GM21723 (cell line): ENCODE results near the gene CNTLN.

ENCODE experiments used
- ATAC-seq: cut with Tn5 transposase; IDR thresholded peaks from one replicate; pipeline ENCODE4 v1.9.1; 2021; ENCODE audit warnings: mild to moderate bottlenecking, moderate library complexity; ENCODE audit not compliant: unreplicated experiment

CNTLN gene, protein sequence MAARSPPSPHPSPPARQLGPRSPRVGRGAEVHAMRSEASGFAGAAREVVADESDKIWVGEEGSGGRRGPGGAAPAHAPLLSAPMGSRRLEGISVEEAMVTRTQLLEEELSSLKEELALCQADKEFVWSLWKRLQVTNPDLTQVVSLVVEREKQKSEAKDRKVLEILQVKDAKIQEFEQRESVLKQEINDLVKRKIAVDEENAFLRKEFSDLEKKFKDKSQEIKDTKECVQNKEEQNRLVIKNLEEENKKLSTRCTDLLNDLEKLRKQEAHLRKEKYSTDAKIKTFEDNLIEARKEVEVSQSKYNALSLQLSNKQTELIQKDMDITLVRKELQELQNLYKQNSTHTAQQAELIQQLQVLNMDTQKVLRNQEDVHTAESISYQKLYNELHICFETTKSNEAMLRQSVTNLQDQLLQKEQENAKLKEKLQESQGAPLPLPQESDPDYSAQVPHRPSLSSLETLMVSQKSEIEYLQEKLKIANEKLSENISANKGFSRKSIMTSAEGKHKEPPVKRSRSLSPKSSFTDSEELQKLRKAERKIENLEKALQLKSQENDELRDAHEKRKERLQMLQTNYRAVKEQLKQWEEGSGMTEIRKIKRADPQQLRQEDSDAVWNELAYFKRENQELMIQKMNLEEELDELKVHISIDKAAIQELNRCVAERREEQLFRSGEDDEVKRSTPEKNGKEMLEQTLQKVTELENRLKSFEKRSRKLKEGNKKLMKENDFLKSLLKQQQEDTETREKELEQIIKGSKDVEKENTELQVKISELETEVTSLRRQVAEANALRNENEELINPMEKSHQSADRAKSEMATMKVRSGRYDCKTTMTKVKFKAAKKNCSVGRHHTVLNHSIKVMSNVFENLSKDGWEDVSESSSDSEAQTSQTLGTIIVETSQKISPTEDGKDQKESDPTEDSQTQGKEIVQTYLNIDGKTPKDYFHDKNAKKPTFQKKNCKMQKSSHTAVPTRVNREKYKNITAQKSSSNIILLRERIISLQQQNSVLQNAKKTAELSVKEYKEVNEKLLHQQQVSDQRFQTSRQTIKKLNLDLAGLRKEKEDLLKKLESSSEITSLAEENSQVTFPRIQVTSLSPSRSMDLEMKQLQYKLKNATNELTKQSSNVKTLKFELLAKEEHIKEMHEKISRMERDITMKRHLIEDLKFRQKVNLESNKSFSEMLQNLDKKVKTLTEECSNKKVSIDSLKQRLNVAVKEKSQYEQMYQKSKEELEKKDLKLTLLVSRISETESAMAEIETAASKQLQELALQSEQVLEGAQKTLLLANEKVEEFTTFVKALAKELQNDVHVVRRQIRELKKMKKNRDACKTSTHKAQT (N-terminal part only)

DNA sequence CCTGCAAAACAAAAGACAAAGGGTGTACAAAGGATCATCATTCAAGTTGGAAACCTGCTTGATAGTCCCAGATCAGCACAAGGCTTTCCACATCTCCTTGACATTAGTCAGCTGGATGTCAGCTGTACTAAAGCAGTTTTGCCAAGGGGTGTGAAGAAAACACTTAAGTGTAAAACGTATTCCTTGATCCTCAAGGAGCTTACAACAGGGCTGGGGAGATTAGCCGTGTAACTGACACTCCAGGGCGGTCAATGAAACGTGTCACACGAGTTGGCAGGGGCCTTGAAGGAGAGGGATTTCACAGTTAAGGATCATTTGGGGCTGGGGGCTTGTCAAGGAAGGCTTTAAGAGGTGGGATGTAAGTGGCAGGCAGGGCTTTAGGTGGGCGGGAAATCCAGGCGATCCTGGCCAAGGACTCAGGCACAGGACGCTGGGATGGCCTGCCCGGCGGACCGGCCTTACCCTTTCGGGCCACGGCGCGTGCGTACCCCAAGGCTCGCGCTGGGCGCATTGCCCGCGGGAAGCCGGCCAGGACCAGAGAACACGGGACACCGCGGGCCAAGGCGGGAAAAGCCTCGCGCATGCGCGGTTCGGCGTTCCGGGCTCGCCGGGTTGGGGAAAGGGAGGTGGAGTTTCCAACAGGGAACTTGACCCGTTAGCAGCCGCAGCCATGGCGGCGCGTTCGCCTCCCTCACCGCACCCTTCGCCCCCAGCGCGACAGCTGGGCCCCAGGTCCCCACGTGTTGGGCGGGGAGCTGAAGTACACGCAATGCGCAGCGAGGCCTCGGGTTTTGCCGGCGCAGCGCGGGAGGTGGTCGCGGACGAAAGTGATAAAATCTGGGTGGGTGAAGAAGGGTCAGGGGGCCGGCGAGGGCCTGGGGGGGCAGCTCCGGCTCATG, at the start of gene CNTLN:
Gene CNTLN, plus strand, starts transcription at position 645 of the 899 bp plus-strand sequence. Its CDS starts 26 bp downstream, at position 671.
- peak; percentile 64 for ATAC-seq

DNA sequence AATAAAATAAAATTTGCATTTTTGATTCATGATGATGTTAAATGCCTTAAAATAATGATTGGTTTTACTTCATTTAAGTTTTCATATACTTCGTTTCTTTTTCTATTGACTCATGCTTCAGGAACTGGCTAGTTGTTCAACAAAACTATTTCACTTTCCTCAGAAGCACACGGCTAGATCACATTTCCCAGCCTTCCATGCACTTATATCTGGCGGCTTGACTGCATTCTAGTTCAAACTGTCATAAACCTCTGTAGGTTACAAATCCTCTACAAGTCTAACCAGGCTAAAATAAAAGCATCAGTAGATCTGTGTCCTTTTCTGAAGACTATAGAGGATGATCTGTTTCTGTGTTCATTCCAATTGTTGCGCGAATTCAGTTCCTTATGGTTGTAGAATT, 46.3 kb upstream of the CNTLN start:
- ATAC-seq = no peak

DNA sequence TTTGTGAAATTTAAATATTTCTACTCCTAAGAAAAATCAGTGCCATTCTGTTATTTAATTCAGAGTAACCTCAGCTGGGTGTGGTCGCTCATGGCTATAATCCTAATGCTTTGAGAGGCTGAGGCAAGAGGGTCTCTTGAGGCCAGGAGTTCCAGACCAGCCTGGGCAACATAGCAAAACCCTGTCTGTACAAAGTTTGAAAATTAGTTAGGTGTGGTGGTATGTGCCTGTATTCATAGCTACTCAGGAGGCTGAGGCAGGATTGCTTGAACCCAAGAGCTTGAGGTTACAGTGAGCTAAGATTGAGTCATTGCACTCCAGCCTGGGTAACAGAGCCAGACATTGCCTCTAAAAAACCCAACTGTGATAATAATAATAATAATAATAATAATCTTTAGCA, 44.8 kb upstream of the CNTLN start:
- ATAC-seq = no peak

DNA sequence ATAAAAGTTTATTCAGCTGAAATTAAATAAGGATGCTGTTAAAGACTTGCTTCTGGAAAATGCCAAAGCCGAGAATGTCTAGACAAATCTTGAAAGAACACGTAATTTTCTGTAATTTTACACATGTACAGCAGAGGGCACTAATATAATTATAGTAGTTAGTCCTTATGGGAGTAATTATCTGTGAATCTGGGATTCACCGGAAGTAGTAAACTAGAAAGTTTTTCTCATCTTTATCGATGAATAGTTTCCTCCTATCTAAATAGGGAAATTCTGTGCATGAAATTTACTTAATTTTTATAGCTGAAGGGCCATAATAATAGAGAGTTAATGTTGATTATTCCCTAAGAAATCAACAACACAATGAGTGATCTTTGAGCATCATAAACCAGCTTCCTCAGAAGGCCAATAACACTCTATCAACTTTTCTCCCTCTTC, 18.4 kb upstream of the CNTLN start:
- ATAC-seq = no peak

DNA sequence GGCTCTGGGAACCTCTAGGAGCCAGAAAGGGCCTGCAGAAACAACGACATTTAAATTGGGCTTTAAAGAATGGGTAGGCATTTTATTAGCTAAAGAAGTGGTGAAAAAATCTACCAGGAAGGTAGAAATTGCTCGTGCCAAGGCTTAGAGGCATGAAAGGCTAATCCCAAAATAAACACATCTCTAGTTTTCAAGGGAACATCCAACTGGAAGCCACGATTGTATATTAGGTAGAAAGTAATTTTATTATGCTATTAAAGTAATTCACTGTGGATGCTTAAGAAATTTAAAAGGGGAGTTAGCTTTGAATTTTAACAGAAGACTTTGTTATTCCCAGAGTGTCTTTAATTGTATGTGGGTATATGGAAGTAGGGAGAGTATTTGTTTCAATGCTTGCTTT, 17.5 kb upstream of the CNTLN start:
- no peak for ATAC-seq

DNA sequence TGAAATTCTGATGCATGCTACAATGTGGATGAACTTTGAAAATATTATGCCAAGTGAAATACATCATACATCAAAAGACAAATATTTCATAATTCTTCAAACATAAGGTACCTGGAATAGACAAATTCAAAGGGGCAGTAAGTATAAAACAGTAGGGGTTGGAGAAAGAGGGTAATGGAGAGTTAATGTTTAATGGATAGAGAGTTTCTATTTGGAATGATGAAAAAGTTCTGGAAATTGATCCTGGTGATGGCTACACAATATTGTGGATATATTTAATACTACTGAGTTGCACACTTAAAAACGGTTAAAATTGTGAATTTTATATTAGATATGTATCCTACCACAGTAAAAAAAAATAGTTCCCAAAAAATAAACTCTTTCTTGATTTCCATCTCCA, 14.6 kb upstream of the CNTLN start:
- ATAC-seq = no peak

DNA sequence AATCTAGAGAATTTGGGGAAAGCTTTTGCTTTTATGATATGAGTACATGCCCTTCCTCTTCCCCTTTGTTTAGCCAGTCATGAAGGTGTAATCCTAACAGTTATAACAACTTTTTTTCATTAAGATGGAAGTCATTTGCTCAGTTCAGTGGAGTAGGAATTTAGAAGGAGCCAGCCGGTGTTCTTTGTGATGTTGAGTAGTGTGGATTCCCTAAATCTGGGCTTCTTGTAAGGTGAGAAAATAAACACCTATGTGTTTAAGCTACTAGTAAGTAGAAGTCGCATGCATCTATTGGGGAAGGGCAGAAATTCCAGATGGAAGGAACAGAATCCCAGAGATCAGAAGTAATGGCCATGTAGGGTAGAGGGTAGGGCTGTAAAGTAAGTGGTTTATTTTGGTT, 13.6 kb upstream of the CNTLN start:
- ATAC-seq = no peak

DNA sequence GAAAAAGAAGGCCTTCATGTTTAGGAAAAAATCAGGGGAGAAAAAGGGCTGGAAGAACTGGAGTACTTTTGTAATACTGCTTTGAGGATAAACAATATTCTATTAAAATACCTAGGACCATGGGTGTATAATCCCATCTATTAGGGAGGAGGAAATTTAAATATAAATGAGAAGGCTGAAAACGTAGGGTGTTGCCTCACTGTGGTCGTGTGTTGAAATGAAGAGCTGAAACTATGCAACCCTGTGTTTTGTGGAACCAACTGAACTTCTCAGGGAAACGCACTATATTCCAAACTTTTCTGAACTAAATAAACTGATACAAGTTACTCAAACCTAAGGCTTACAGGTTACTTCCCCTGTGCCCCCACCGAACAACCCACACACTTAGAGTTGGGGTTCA, 4.5 kb upstream of the CNTLN start:
- ATAC-seq = no peak

DNA sequence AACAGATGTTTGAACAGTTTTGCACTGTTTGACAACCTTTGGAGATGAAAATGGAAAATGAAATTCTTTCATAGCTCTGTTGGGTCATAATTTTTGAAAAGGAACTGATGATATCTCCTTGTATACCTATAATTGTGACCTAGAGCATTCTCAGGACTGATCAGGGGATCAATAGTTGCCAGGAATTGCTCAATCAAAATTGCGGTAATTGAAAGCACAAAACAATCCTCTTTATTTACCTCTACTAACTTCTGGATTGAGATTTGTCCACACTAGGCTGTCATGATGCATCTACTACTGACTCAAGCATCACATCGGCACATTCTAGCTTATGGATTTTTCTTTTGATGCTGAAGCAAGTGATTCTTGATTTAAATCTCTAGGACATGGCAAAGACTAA, 4.1 kb upstream of the CNTLN start:
- no peak for ATAC-seq

DNA sequence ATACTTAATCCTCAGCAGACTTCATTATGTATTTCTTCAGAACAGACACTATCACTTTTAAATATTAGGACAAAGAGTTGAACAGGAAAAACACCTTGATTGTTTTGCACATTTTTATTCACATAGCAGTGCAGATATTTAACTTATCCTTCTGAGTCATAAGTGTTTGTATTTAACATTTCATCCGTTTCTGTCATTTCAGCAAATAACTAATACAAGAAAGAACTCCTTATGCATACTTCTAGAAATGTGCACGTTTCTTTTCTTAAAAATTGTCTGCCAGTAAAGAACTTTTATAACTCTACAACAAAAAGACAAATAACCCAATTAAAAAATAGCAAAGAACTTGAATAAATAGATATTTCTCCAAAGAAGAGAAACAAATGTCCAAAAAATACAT, 3.3 kb upstream of the CNTLN start:
- ATAC-seq = no peak

DNA sequence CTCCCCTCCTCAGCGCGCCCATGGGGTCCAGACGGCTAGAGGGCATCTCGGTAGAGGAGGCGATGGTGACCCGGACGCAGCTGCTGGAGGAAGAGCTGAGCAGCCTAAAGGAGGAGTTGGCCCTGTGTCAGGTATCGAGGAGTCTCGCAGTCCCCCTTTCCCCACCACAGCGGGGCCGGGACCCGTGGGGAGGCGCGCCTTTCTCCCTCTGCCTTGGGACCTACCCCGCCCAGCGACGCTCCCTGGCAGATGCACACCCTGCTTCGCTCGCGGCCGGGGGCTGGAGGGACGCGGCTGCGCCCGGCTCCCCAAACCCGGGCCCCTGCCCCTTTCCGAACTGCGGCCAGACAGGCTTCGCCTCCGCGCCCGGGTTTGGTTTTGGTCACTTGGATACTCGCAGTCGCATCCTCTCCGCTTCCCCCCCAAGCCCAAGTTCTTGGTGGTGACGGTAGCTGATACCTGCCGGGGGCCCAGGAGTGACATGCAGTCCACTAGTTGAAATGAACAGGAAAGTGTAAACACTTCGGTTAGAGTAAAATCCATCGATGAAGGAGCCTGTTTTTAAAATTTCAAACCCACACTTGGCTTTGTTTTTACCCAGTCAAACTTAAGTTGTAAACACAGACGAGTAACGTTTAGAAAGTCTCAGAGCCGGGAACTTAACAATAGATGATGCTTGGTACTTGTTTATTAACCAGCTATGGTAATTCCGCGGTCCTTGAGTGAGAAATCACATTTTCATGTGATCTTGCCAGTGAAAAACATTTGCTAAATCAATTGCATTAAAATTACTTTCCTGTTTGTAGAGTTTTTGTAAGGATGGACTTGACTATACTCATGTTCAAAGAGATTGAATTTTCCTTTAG, 688 bp downstream of the CNTLN start:
- ATAC-seq = peak; percentile 53

DNA sequence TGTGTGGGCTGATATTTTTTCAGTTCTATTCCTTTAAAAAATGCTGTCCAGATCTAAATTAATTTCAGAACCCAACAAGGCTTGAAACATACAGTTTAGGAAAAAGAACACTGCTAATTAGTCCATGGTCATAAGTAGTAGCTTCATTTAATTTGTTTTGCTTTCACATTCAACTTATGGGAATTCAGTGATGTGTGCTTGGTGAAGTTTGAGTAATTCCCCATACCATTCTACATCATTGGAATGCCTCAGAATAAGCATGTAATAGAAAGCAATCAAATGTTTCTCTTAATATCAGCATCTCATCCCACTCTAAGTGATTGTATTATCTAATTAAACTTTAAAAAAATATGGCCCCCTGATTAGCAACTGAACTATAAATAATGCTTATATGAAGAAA, 2.7 kb downstream of the CNTLN start:
- no peak for ATAC-seq

DNA sequence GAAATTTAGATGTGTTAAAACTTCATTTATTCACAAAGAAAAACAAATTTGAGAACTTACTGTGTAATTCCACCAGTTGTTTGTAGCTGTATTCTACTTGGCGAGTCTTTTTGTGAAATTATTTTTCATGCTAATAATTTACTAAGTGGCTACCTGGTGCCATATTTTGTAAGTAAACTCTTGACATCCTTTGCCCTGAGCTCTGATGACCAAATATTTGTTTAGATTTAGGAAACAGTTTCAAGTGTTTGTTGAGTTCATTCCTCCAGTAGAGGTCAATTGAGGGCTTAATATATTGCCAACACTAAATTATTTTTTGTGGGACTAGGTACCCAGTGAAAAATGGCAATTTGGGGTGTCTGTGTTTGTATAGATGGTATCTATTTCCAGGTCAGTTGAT, 3.7 kb downstream of the CNTLN start:
- no peak for ATAC-seq

DNA sequence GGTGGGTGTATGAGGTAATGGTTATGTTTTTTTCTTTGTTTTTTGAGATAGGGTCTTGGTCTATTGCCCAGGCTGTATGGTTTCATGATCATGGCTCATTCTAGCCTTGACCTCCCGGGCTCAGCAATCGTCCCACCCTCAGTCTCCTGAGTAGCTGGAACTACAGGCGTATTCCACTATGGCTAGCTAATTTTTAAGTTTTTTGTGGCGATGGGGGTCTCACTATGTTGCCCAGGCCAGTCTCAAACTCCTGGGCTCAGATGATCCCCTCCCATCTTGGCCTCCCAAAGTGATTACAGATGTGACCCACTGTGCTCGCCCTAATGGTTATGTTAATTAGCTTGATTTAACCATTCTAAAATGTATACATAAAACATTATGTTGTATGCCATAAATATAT, 5.6 kb downstream of the CNTLN start:
- no peak for ATAC-seq

DNA sequence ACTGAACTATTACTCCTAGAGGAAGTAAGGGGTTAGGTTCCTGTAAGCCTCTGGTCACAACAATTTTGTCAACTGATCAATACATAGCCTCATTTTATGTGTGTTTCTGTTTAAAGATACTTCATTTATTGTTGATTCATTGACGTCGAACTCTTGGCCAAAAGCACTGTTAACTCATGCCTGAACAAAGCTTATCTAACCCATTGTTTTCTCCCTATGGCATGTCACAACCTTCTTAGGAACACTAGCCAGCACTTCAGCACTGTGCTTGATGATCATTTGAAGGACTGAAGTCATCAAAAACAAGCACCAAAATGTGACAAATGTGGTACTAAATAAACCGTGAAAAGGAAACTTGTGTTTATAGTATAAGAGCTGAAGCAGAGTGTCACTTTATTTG, 13.5 kb downstream of the CNTLN start:
- ATAC-seq = no peak

DNA sequence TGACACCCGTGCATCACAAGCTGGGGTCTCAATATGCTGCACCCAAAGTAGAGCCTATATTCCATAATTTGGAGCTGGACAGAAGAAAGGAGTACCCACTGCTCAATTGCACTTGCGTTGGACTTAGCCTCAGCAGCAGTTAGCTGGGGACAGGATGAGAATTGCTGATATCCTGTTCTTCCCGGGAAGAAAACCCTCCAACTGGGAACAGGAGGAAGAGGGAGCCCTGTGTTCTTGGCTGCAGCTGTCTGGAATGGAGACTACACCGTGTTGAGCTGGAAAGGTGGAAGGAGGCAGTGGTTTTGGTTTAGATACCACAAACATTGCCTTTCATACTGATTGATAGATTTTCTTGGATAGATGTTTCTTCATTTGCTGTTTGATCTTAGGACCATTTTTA, 24.6 kb downstream of the CNTLN start:
- ATAC-seq = no peak

DNA sequence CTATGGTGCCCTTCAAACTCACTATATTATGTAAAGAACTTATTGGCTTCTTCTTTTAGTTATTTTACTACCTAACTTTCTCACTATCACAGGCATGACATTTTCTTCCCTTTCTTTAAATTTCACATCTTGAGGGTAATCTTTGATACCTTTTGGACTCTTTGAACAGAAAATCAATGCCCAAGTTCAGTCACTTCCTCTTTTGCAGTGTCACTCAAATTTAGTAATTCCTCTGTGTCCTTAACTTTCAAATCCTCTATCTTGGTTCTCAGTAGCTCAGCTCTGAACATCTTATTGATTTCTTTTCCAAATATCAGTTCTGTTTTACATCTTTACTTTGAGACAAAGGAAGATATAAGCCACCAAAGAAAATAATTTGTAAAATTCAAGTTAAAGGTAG, 25.5 kb downstream of the CNTLN start:
- no peak for ATAC-seq

DNA sequence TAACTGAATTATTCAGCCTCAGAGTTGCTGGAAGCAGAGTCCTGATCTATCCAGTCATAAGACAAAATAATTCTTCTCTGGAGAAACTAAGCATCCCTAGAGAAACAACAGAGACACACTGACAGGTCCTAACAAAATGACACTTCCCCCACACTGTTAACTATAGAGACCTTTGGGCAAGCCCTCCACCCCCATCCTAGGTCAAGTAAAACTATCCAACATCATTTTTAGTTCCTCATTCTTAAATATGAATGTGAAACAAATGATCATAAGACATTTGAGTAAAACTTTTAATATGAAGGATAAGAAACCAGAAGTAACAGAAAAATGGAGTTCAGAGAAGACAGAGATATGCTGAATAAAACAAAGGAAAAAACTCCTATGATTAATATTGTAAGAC, 30.9 kb downstream of the CNTLN start:
- ATAC-seq = no peak

DNA sequence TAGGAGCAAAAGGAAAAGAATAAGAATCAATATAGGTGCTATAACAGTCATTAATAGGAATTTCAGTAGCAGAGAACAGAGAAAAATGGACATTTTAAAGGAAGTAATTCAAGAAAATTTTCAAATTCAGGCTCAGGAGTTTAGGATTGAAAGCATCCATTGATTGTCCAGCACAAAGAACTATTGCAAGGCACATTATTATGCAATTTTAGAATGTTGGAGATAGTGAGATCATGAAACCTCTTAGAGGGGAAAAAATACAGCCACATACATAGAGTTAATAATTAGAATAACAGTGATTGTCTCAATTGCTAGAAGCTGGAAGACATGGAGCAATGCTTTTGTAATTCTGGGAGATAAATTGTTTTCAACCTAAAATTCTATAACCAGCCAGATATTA, 31.5 kb downstream of the CNTLN start:
- ATAC-seq = no peak
